Activated B cell treated with CpG ODN at 0.5 μM for 24 hours (primary cell): ENCODE measurements around the gene OTUD4. TPM values are rescaled to one million over a fixed set of nuclear protein-coding genes. Genes with fewer than 3 reads are reported as not detected.
A peak's percentile ranks its signal among the peaks of the same experiment; 100 is the strongest.

Experiments used
- ATAC-seq: fragments of 200-7000 bp; cut with Tn5 transposase; one replicate; pipeline ENCODE4 v1.10.0; 2021; ENCODE audit warnings: low read depth, mild to moderate bottlenecking, moderate library complexity
- CTCF ChIA-PET: fragments of 350-600 bp; sonication (Branson Sonifier 250); formaldehyde crosslinking; loops from one replicate; lab custom pipeline; 2021; ENCODE audit warnings: antibody characterized with exemption; lab: Charles Lee
- POLR2A ChIA-PET: fragments of 350-600 bp; sonication (Branson Sonifier 250); formaldehyde crosslinking; loops from one replicate; lab custom pipeline; 2021; ENCODE audit warnings: antibody characterized with exemption; lab: Charles Lee
- DNase-seq: peaks from one replicate; pipeline ENCODE4 v3.0.0; 2022
- H3K27ac Mint-ChIP-seq: one replicate; pipeline ENCODE4 v1.8.0; 2020; ENCODE audit warnings: mixed read lengths
- H3K27me3 Mint-ChIP-seq: one replicate; pipeline ENCODE4 v1.8.0; 2021; ENCODE audit warnings: mixed read lengths
- H3K36me3 Mint-ChIP-seq: one replicate; pipeline ENCODE4 v1.8.0; 2021; ENCODE audit warnings: low read depth, mixed read lengths
- H3K4me1 Mint-ChIP-seq: one replicate; pipeline ENCODE4 v1.8.0; 2021; ENCODE audit warnings: mixed read lengths
- H3K4me3 Mint-ChIP-seq: one replicate; pipeline ENCODE4 v1.8.0; 2020; ENCODE audit warnings: mild to moderate bottlenecking, mixed read lengths
- H3K9me3 Mint-ChIP-seq: one replicate; pipeline ENCODE4 v1.8.0; 2020; ENCODE audit warnings: mixed read lengths
- intact Hi-C: fragments of 100-400 bp; cut with micrococcal nuclease; formaldehyde crosslinking; loops from one replicate; pipeline ENCODE4 v1.15.1; 2024
- total RNA-seq: library from RNA; stranded (reverse); gene quantifications from 2 replicates; pipeline ENCODE4 v1.2.3, GENCODE V29; 2022
- TF ChIP-seq, protein P1 (sequence below): fragments of 200-600 bp; IDR thresholded peaks from one replicate; pipeline ENCODE4 v1.8.0; 2022; ENCODE audit warnings: antibody characterized with exemption, mild to moderate bottlenecking

OTUD4 gene
- total RNA-seq, 1 donor from 2014 or later: 47.3 TPM

DNA sequence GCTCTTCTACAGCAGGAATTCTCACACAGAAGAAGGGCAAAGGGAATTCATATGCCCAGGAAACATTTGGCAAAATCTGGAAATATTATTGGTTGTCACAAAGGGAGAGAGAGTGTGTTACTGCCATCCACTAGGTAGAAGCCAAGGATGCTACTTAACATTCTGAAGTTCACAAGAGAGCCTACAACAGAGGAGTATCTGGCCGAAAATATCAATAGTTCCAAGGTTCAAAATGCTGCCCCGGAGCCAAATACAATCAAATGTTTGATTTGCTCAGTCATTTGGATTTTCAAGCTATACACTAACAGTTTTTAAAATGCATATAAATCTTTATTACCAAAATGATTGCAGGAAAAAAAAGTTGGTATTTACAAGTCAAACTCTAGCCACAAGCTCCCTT lies 18.8 kb downstream of the OTUD4 start:
- no peaks in the 10 kb centered on the region for H3K4me1 Mint-ChIP-seq

DNA sequence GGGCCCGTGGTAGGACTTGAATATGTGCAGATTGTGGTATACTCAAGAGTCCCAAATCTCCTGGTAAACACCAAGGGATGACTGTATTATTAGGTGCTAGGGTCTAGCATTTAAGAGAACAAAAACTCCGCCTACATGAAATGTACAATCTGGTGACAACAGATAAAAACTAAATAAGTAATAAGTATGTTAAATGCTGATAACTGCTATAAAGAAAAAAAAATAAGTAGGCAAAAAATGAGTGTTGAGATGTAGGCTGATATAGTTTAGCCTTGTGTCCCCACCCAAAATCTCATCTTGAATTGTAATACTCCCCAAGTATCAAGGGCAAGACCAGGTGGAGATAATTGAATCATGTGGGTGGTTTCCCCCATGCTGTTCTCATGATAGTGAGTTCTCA lies 23.4 kb downstream of the OTUD4 start:
- ChIA-PET POLR2A (no interaction called here), CTCF (no interaction called here)
- DNase-seq: no peak
- Mint-ChIP-seq H3K36me3 (peaks cover 82% of the 10 kb centered on the region), H3K4me1 (peaks cover 8% of the 10 kb centered on the region), H3K9me3 (no peaks in the 10 kb centered on the region), H3K4me3 (no peak overlapping the region), H3K27me3 (no peaks in the 10 kb centered on the region), H3K27ac (no peak overlapping the region)
- intact Hi-C loops: loop anchor here (10.0 kb wide), 1 partner anchor 1758 kb away; no protein-coding TSS in a partner anchor
- ATAC-seq: no peak
- TF ChIP-seq, protein P1, sequence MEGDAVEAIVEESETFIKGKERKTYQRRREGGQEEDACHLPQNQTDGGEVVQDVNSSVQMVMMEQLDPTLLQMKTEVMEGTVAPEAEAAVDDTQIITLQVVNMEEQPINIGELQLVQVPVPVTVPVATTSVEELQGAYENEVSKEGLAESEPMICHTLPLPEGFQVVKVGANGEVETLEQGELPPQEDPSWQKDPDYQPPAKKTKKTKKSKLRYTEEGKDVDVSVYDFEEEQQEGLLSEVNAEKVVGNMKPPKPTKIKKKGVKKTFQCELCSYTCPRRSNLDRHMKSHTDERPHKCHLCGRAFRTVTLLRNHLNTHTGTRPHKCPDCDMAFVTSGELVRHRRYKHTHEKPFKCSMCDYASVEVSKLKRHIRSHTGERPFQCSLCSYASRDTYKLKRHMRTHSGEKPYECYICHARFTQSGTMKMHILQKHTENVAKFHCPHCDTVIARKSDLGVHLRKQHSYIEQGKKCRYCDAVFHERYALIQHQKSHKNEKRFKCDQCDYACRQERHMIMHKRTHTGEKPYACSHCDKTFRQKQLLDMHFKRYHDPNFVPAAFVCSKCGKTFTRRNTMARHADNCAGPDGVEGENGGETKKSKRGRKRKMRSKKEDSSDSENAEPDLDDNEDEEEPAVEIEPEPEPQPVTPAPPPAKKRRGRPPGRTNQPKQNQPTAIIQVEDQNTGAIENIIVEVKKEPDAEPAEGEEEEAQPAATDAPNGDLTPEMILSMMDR: no peak

More for the DNA sequence above, 18.8 kb downstream of the OTUD4 start:
- Mint-ChIP-seq H3K9me3 (no peaks in the 10 kb centered on the region), H3K4me3 (no peak overlapping the region), H3K36me3 (peaks cover 65% of the 10 kb centered on the region), H3K27ac (no peak overlapping the region), H3K27me3 (no peaks in the 10 kb centered on the region)
- TF ChIP-seq, protein P1: no peak
- ATAC-seq (no peak), DNase-seq (no peak)
- ChIA-PET POLR2A (no interaction called here), CTCF (no interaction called here)
- intact Hi-C loops: no loop called here

DNA sequence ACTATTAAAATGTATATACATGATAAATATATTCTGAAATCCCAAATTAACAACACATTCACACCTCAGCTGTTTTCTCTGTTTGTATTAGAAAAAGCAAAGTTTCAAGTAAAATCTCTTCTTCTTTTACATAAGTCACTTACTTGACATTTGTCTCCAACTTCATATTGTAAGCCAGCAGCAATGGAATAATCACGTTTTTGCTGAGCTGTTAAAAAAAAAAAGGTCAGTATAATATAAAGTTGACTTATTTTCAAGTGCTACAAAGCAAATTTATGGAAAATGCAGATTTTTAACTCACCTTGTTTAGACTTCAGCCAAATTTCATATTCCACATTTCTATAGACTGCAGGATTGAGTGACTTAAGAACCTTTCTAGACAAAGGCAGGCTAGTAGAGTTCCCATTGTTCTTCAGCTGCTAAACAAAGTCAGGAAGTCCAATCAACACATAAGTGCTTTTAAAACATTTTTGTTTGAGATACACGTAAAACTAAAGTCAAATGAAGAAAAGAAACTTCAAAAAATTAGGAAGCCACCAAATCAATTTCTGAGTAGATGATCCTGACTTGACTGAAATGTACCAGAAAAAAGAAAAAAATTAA lies 25.0 kb downstream of the OTUD4 start:
- ATAC-seq (no peak), DNase-seq (no peak)
- TF ChIP-seq, protein P1: no peak
- Mint-ChIP-seq H3K27me3 (no peaks in the 10 kb centered on the region), H3K27ac (no peak overlapping the region), H3K36me3 (peaks cover 76% of the 10 kb centered on the region), H3K4me1 (peaks cover 8% of the 10 kb centered on the region), H3K4me3 (no peak overlapping the region), H3K9me3 (no peaks in the 10 kb centered on the region)
- ChIA-PET CTCF (interaction anchor here (1.2 to 2.2 kb wide), 3 partner anchors 402 to 461 kb away, joined by 4 to 6 read pairs (median 5); no protein-coding TSS in a partner anchor), POLR2A (no interaction called here)
- intact Hi-C loops: loop anchor here (2.0 to 10.0 kb wide), 2 partner anchors 21 to 1759 kb away; no protein-coding TSS in a partner anchor

DNA sequence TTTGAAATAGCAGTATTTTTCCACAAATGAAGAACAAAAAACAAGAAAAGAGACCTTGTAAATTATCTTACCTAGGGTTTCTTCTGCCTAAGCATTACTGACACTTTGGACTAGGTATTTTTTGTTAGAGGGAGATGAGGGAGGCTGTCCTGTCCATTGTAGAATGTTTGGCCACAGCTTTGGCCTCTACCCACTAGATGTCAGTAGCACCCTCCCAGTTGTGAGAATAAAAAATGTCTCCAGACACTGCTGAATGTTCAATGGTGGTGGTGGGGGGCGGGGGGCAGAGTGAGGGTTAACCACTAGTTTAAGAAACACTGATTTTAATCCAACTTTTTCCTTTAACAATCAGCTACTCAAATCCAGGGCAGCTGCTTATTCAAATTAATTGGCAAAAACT lies 25.8 kb downstream of the OTUD4 start:
- no peak for DNase-seq
- POLR2A ChIA-PET: interaction anchor here (0.6 kb wide), 1 partner anchor 118 kb away, joined by 9 read pairs; no protein-coding TSS in a partner anchor
- TF ChIP-seq, protein P1: no peak
- intact Hi-C loops: loop anchor here (1.0 to 10.0 kb wide), 4 partner anchors 22 to 1760 kb away; no protein-coding TSS in a partner anchor
- peaks cover 81% of the 10 kb centered on the region for H3K36me3 Mint-ChIP-seq
- no peak overlapping the region for H3K4me3 Mint-ChIP-seq
- ATAC-seq: peak; percentile 37
- H3K27ac Mint-ChIP-seq: no peak overlapping the region
- H3K9me3 Mint-ChIP-seq: no peaks in the 10 kb centered on the region
- H3K4me1 Mint-ChIP-seq: peaks cover 8% of the 10 kb centered on the region
- H3K27me3 Mint-ChIP-seq: no peaks in the 10 kb centered on the region
- CTCF ChIA-PET: interaction anchor here (1.2 to 2.2 kb wide), 4 partner anchors 403 to 463 kb away, joined by 3 to 6 read pairs (median 4); no protein-coding TSS in a partner anchor

DNA sequence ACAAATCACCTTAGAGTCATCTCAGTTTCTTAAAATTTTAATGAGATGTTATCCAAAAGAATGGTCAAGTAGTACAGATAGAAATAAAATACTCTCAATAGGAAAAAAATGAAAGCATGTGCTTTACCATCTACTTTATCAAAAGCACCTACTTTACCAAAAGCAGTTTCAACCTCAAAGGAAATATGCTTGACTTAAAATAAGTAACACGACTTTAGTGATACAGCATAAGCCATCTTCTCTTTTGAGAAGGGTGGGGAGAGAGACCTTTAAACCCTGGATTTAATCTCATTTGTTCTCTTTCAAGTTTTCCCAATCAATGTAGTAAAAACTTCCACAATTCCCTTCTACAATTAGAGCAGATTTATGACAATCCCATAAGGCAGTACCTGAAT lies 26.5 kb downstream of the OTUD4 start:
- CTCF ChIA-PET: interaction anchor here (1.2 to 2.2 kb wide), 3 partner anchors 403 to 464 kb away, joined by 3 to 6 read pairs (median 4); no protein-coding TSS in a partner anchor

More for the DNA sequence above, 26.5 kb downstream of the OTUD4 start:
- no peak for DNase-seq
- POLR2A ChIA-PET: interaction anchor here (0.6 kb wide), 1 partner anchor 119 kb away, joined by 9 read pairs; no protein-coding TSS in a partner anchor
- H3K27ac Mint-ChIP-seq: no peak overlapping the region
- intact Hi-C loops: loop anchor here (1.0 to 10.0 kb wide), 4 partner anchors 23 to 1761 kb away; no protein-coding TSS in a partner anchor
- peaks cover 8% of the 10 kb centered on the region for H3K4me1 Mint-ChIP-seq
- peaks cover 81% of the 10 kb centered on the region for H3K36me3 Mint-ChIP-seq
- TF ChIP-seq, protein P1: no peak
- H3K4me3 Mint-ChIP-seq: no peak overlapping the region
- H3K9me3 Mint-ChIP-seq: no peaks in the 10 kb centered on the region
- H3K27me3 Mint-ChIP-seq: no peaks in the 10 kb centered on the region
- no peak for ATAC-seq
